Measurements from ENCODE around the gene ZCCHC14.
"Not testable (repeated sequence)": the region's sequence is repeated elsewhere in the genome, so short reads cannot be mapped to it uniquely, and the experiment has no call there.

Gene ZCCHC14

GRCh38 chr16:87388818-87389134 is 104.0 kb downstream of the ZCCHC14 start:
- DNase-seq (ENCODE audit: low spot score) = no peak
- in situ Hi-C loops (cut with MboI; ENCODE audit: low sequenced_read_pairs, unreplicated experiment) = no loop called here
- no peak for TF ChIP-seq CTCF (IDR thresholded peaks at IDR 0.05; ENCODE audit: borderline replicate concordance, control extremely low read depth, extremely low read depth, insufficient read depth, missing control alignments)

GRCh38 chr16:87387942-87388817 is 104.6 kb downstream of the ZCCHC14 start:
- no peak for TF ChIP-seq CTCF (IDR thresholded peaks at IDR 0.05; ENCODE audit: borderline replicate concordance, control extremely low read depth, extremely low read depth, insufficient read depth, missing control alignments)
- in situ Hi-C loops (cut with MboI; ENCODE audit: low sequenced_read_pairs, unreplicated experiment) = no loop called here
- peak; percentile 87 for DNase-seq (ENCODE audit: low spot score)

GRCh38 chr16:87384875-87385167 is 108.0 kb downstream of the ZCCHC14 start:
- in situ Hi-C loops (cut with MboI; ENCODE audit: low sequenced_read_pairs, unreplicated experiment) = not testable (repeated sequence)

GRCh38 chr16:87384162-87384874 is 108.5 kb downstream of the ZCCHC14 start:
- in situ Hi-C loops (cut with MboI; ENCODE audit: low sequenced_read_pairs, unreplicated experiment) = no loop called here

More at GRCh38 chr16:87384875-87385167, 108.0 kb downstream of the ZCCHC14 start:
- DNase-seq (ENCODE audit: low spot score) = not testable (repeated sequence)

GRCh38 chr16:87383505-87384161 is 109.2 kb downstream of the ZCCHC14 start, which contains the start of gene FBXO31:
Gene FBXO31 (minus strand): TSS chr16:87383776. CDS start chr16:87383744, 32 bp downstream.
- TF ChIP-seq CTCF (IDR thresholded peaks at IDR 0.05; ENCODE audit: borderline replicate concordance, control extremely low read depth, extremely low read depth, insufficient read depth, missing control alignments) = no peak
- in situ Hi-C loops (cut with MboI; ENCODE audit: low sequenced_read_pairs, unreplicated experiment) = no loop called here
- peak; percentile 90 for DNase-seq (ENCODE audit: low spot score)

More at GRCh38 chr16:87384162-87384874, 108.5 kb downstream of the ZCCHC14 start:
- peak; percentile 23 for DNase-seq (ENCODE audit: low spot score)
- TF ChIP-seq CTCF (IDR thresholded peaks at IDR 0.05; ENCODE audit: borderline replicate concordance, control extremely low read depth, extremely low read depth, insufficient read depth, missing control alignments) = no peak

- in situ Hi-C loops (cut with MboI; ENCODE audit: low sequenced_read_pairs, unreplicated experiment) = no loop called here
- TF ChIP-seq CTCF (IDR thresholded peaks at IDR 0.05; ENCODE audit: borderline replicate concordance, control extremely low read depth, extremely low read depth, insufficient read depth, missing control alignments) = no peak
- no peak for DNase-seq (ENCODE audit: low spot score)
Measured at GRCh38 chr16:87382023-87382785, 110.6 kb downstream of the ZCCHC14 start.

Measured in GM13976 (cell line).